HG02938 (cell line): ENCODE data around the gene GABRB1.

Experiments
- ATAC-seq: cut with Tn5 transposase; IDR thresholded peaks from one replicate; pipeline ENCODE4 v1.9.1; 2021; ENCODE audit warnings: mild to moderate bottlenecking, moderate library complexity; ENCODE audit not compliant: unreplicated experiment

The GABRB1 gene

DNA sequence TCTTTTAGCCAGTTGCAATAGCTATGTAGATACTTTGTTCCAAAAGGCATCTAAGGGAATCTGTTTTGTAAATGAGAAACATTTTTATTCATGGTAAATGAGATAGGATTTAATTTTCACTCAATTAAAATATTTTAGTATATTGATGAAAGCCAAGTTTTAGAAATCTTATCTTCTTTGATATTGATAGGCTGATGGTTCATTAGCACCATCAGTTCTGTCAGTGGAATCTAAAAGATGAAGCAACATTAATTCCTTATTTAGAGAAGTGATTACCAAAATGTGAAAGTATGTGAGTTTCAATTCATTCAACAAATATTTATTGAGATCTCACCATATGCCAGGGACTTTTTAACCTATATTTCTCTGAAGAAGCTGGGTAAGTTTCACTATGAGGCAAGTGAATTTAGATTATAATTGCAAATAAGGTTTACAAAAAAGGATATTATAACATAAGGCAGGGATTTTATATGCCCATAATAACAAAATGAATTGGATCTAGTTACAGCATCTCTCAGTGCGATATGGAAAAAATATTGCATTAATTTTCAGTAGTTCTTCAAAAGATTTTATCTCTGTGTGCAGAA lies 79.3 kb downstream of the GABRB1 start:
- no peak for ATAC-seq

- ATAC-seq: no peak
Observed at GRCh38 chr4:47118192-47118929, 87.0 kb downstream of the GABRB1 start.

GRCh38 chr4:47120783-47121182 lies 89.4 kb downstream of the GABRB1 start:
- no peak for ATAC-seq

GRCh38 chr4:47122592-47123291 lies 91.4 kb downstream of the GABRB1 start:
- ATAC-seq: peak; percentile 97

- no peak for ATAC-seq
Observed at GRCh38 chr4:47128991-47129390, 97.6 kb downstream of the GABRB1 start.

DNA sequence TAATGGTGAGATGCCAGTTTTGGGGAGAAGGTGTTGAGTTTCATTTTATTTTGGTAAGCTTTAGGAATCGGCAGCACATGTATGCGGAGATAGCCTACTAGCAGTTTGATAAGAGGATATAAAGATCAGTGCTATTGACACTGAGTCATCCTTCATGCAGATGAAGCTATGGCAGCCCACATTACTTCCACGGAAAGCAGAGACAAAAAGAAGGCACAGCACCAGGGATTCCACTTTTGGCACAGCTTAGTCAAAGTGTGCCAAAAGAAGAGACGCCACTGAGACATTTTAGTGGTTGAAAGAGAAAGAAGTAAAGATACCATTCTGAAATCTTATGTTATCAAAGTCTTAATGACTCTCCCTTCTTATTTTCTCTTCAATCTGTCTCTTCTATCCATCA lies 103.8 kb downstream of the GABRB1 start:
- no peak for ATAC-seq

GRCh38 chr4:47143261-47143660 lies 111.9 kb downstream of the GABRB1 start:
- ATAC-seq: no peak

- ATAC-seq: peak; percentile 98
Observed at GRCh38 chr4:47145630-47146029, 114.3 kb downstream of the GABRB1 start.

GRCh38 chr4:47154816-47155370 lies 123.5 kb downstream of the GABRB1 start:
- ATAC-seq: no peak

- no peak for ATAC-seq
Observed at GRCh38 chr4:47155919-47156318, 124.6 kb downstream of the GABRB1 start.

DNA sequence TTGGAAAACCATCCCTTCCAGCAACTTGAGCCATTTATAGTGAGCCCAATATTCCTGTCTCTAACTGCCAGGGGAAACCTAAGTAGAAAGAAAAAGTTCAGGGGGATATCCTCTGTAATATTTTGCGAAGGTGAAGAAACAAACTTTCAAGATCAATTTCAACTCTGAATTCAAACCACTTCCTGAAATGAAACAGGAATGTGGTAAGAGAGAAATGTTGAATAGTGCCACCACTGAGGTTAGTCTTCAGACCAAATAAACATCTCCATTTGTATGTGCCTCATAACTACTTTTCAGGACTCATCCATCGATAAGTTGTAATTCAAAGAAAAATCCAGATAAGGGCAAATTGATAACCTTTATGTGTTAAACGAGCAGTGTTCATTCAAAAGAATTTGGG lies 128.7 kb downstream of the GABRB1 start:
- no peak for ATAC-seq

DNA sequence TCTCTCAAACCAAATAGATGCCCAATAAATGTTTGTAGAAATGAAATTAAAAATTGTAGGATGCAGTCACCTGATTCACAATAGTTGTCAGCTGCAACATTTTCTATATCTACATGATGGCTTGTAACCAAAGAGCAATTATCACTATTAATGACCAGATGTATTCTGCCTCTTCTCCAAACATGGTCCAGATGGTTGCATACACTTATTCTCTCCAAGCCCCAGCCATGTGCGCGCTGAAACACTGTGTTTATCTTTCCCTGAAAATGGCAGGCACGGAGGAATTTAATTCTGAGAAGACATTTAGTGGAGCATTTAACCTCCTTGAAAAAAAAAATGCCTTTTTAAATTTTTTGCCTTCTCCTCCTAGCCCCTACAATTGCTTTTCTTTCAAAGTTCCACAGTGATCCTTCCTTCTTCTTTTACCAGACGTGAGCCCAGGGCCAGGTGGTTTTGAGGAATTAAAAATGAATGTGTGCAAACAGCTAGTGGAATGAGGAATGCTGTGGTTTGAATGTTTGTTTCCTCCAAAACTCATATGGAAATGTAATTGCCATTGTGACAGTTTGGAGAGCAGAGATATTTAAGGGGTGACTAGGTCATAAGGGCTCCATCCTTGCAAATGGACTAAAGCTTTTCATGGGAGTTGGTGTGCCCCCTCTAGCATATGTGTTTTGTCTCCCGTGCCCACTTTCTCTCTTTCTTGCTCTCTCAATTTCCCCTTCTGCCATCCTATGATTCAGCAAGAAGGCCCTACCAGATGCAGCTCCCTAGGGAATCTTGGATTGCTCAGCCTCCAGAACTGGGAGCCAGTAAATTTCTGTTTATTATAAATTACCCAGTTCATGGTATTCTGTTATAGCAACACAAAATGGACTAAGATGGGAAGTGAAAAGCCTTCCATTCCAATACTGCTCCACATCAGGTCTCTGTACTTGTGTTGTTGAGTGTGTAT lies 136.0 kb downstream of the GABRB1 start:
- no peak for ATAC-seq

GRCh38 chr4:47184083-47184482 lies 152.7 kb downstream of the GABRB1 start:
- no peak for ATAC-seq

DNA sequence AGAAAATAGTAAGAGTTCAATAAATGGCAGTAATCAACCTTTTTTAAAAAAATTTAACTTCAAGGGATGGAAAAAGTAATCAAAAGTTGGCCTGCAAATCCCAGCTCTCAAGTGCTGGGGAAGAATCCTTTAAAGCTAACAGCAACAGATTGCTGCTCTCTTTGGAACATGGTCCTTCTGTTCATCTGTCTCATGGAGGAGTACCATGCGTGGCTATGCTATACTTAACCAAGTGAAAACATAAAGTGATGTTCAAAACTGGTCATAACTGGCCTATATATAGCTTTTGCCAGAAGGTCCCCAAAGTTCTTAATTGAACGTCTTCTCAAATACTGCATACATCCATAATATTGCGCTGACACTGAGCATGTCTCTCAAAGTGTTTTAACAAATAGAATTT lies 154.4 kb downstream of the GABRB1 start:
- ATAC-seq: no peak

DNA sequence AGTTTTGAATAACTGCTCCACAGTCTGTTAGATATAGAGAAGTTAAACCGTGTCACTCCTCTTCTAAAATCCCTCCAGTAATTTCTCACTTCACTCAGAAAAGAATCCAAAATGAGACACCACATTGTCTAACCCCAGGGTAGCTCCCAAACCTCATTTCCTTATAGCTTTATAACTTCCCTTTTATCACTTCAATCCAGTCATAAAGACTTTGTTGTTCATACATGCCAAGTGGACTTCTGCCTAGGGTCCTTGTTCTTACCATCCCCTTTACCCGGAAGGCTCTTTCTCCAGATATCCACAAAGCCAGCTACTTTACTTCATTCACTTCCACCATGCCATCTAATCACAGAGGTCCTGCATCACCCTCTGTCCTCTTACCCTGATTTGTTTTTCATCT lies 156.2 kb downstream of the GABRB1 start:
- ATAC-seq: no peak

DNA sequence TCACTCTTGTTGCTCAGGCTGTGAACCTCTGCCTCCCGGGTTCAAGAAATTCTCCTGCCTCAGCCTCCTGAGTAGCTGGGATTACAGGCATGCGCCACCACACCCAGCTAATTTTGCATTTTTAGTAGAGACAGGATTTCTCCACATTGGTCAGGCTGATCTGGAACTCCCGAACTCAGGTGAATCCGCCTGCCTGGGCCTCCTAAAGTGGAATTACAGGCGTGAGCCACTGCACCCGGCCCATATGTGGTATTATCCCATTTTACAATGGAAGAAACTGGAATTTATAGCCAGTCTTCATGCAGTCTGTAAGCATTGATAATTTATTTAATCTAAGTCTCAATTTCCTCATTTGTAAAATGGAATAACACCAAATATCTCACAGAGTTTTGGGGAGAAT lies 161.8 kb downstream of the GABRB1 start:
- no peak for ATAC-seq

DNA sequence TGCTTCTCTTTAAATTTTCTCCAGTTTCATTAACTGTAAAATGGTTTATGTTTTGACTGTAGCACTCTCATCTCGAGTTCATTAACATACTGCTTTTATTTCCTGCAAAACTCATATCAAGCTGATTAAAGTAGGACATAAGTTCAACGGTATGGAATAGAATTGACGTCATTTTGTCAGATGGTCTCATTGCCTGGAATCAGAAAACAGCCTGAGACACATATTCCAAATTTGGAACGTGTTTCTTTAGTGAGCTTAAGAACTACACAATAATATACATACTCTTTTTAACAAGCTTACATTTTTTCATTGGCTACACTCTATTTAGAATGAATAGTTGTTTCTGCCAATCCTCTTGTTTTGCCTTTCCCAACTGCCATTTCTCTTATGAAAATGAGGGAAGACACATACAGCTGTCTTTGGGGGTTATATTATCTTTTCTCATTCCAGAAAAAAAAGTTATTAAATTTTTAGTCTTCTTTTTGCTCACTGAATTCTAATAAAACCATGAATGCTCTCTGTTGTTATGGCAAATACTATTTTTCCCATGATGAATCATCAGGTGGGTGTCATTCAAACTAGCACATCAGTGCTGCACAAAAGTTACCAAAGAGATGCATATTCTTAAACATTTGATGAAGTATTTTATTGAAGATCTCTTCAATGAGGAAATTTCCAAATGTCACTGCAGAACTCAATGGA lies 162.8 kb downstream of the GABRB1 start:
- no peak for ATAC-seq

- no peak for ATAC-seq
Observed at GRCh38 chr4:47195706-47196105, 164.3 kb downstream of the GABRB1 start.

- ATAC-seq: no peak
Observed at GRCh38 chr4:47198791-47199190, 167.4 kb downstream of the GABRB1 start.

- no peak for ATAC-seq
Observed at GRCh38 chr4:47203593-47203992, 172.2 kb downstream of the GABRB1 start.
